WERI-Rb-1 (cell line): ENCODE measurements around the gene CRIP1.

ENCODE experiments used
- DNase-seq: peaks from one replicate; pipeline ENCODE4 v3.0.0-alpha.2; 2020
- H3K27ac ChIP-seq: fragments of 250-450 bp; sonication (Bioruptor Pico); 2 replicates; pipeline ENCODE4 v1.5.1; 2020; ENCODE audit warnings: mild to moderate bottlenecking, moderate library complexity
- H3K27me3 ChIP-seq: fragments of 250-450 bp; sonication (Bioruptor Pico); 2 replicates; pipeline ENCODE4 v1.5.1; 2021; ENCODE audit warnings: mild to moderate bottlenecking, low read depth, moderate library complexity; ENCODE audit not compliant: insufficient read depth, severe bottlenecking
- H3K36me3 ChIP-seq: fragments of 250-450 bp; sonication (Bioruptor Pico); 2 replicates; pipeline ENCODE4 v1.5.1; 2020; ENCODE audit warnings: mild to moderate bottlenecking, moderate library complexity
- H3K4me3 ChIP-seq: 2 replicates; pipeline ENCODE4 v1.5.1; 2011; ENCODE audit warnings: low read depth, mild to moderate bottlenecking, control low read depth, low read length
- H3K9me3 ChIP-seq: fragments of 250-450 bp; sonication (Bioruptor Pico); 2 replicates; pipeline ENCODE4 v1.5.1; 2021; ENCODE audit warnings: mild to moderate bottlenecking, moderate library complexity; ENCODE audit not compliant: severe bottlenecking
- CTCF ChIP-seq: IDR thresholded peaks from 2 replicates; pipeline ENCODE4 v1.5.1; 2011; ENCODE audit warnings: low read depth, mild to moderate bottlenecking, control low read depth, inconsistent platforms, low read length

Gene CRIP1

GRCh38 chr14:105458571-105458970 is 28.1 kb upstream of the CRIP1 start:
- no peak overlapping the region for H3K27ac ChIP-seq
- H3K36me3 ChIP-seq = peaks cover 69% of the 10 kb centered on the region
- TF ChIP-seq CTCF = no peak
- no peak overlapping the region for H3K4me3 ChIP-seq
- no peak for DNase-seq
- H3K27me3 ChIP-seq = no peaks in the 10 kb centered on the region
- H3K9me3 ChIP-seq = no peaks in the 10 kb centered on the region

- no peaks in the 10 kb centered on the region for H3K27me3 ChIP-seq
- H3K36me3 ChIP-seq = peaks cover 72% of the 10 kb centered on the region
- no peaks in the 10 kb centered on the region for H3K9me3 ChIP-seq
- no peak overlapping the region for H3K4me3 ChIP-seq
- no peak for TF ChIP-seq CTCF
- no peak for DNase-seq
- no peak overlapping the region for H3K27ac ChIP-seq
Observed at GRCh38 chr14:105460116-105460515, 26.6 kb upstream of the CRIP1 start.

- Histone ChIP-seq H3K4me3 (no peak overlapping the region), H3K27me3 (no peaks in the 10 kb centered on the region), H3K36me3 (peaks cover 73% of the 10 kb centered on the region), H3K9me3 (no peaks in the 10 kb centered on the region), H3K27ac (no peak overlapping the region)
- DNase-seq = no peak
- no peak for TF ChIP-seq CTCF
Observed at GRCh38 chr14:105460616-105461015, 26.1 kb upstream of the CRIP1 start.

- no peak for DNase-seq
- no peak overlapping the region for H3K27ac ChIP-seq
- H3K36me3 ChIP-seq = peaks cover 65% of the 10 kb centered on the region
- no peaks in the 10 kb centered on the region for H3K27me3 ChIP-seq
- no peaks in the 10 kb centered on the region for H3K9me3 ChIP-seq
- no peak overlapping the region for H3K4me3 ChIP-seq
- no peak for TF ChIP-seq CTCF
Observed at GRCh38 chr14:105461903-105462302, 24.8 kb upstream of the CRIP1 start.

- DNase-seq = no peak
- H3K4me3 ChIP-seq = no peak overlapping the region
- peaks cover 73% of the 10 kb centered on the region for H3K36me3 ChIP-seq
- H3K27ac ChIP-seq = no peak overlapping the region
- H3K27me3 ChIP-seq = no peaks in the 10 kb centered on the region
- no peak for TF ChIP-seq CTCF
- H3K9me3 ChIP-seq = no peaks in the 10 kb centered on the region
Observed at GRCh38 chr14:105464501-105464900, 22.2 kb upstream of the CRIP1 start.

- no peaks in the 10 kb centered on the region for H3K27me3 ChIP-seq
- peaks cover 70% of the 10 kb centered on the region for H3K36me3 ChIP-seq
- no peak overlapping the region for H3K27ac ChIP-seq
- no peak overlapping the region for H3K4me3 ChIP-seq
- H3K9me3 ChIP-seq = no peaks in the 10 kb centered on the region
- TF ChIP-seq CTCF = no peak
- DNase-seq = no peak
Observed at GRCh38 chr14:105465209-105466031, 21.3 kb upstream of the CRIP1 start.
